Calu3 (cell line): ENCODE data around the gene CHMP2B. TPM values are rescaled to one million over a fixed set of nuclear protein-coding genes. Genes with fewer than 3 reads are reported as not detected.

ENCODE experiments used
- BruUV-seq: library from RNA; stranded (reverse); fragments of 400-500 nt; replicated peaks from 2 replicates; lab custom pipeline; 2021; lab: Mats Ljungman, UMichigan
- CTCF ChIA-PET: fragments of 300-600 bp; sonication (Branson Sonifier 250); formaldehyde crosslinking; loops from one replicate; lab custom pipeline; 2022; ENCODE audit warnings: antibody characterized with exemption; lab: Charles Lee
- DNase-seq: peaks from one replicate; pipeline ENCODE4 v3.0.0; 2022
- H3K27ac Mint-ChIP-seq: one replicate; pipeline ENCODE4 v1.8.0; 2022; ENCODE audit warnings: mixed read lengths; ENCODE audit not compliant: unreplicated experiment
- H3K27me3 Mint-ChIP-seq: one replicate; pipeline ENCODE4 v1.8.0; 2022; ENCODE audit warnings: mixed read lengths; ENCODE audit not compliant: unreplicated experiment
- H3K36me3 Mint-ChIP-seq: one replicate; pipeline ENCODE4 v1.8.0; 2022; ENCODE audit warnings: mild to moderate bottlenecking, moderate library complexity, mixed read lengths; ENCODE audit not compliant: insufficient read depth, unreplicated experiment
- H3K4me1 Mint-ChIP-seq: one replicate; pipeline ENCODE4 v1.8.0; 2022; ENCODE audit warnings: mild to moderate bottlenecking, low read depth, mixed read lengths; ENCODE audit not compliant: unreplicated experiment
- H3K4me3 Mint-ChIP-seq: one replicate; pipeline ENCODE4 v1.8.0; 2022; ENCODE audit warnings: mild to moderate bottlenecking, low read depth, moderate library complexity, mixed read lengths; ENCODE audit not compliant: unreplicated experiment
- H3K9me3 Mint-ChIP-seq: one replicate; pipeline ENCODE4 v1.8.0; 2022; ENCODE audit warnings: low read depth, mixed read lengths; ENCODE audit not compliant: unreplicated experiment
- intact Hi-C: fragments of 100-400 bp; cut with micrococcal nuclease; formaldehyde crosslinking; loops from one replicate; pipeline ENCODE4 v1.10.0; 2022; ENCODE audit not compliant: unreplicated experiment
- total RNA-seq: library from RNA; stranded (reverse); gene quantifications from 2 replicates; pipeline ENCODE4 v1.2.3, GENCODE V29; 2022
- TF ChIP-seq, protein P1 (sequence below): fragments of 200-600 bp; IDR thresholded peaks from one replicate; pipeline ENCODE4 v1.8.0; 2022; ENCODE audit warnings: antibody characterized with exemption; ENCODE audit not compliant: unreplicated experiment

The CHMP2B gene
- total RNA-seq, 1 experiment from 2014 or later: 58.8 TPM

DNA sequence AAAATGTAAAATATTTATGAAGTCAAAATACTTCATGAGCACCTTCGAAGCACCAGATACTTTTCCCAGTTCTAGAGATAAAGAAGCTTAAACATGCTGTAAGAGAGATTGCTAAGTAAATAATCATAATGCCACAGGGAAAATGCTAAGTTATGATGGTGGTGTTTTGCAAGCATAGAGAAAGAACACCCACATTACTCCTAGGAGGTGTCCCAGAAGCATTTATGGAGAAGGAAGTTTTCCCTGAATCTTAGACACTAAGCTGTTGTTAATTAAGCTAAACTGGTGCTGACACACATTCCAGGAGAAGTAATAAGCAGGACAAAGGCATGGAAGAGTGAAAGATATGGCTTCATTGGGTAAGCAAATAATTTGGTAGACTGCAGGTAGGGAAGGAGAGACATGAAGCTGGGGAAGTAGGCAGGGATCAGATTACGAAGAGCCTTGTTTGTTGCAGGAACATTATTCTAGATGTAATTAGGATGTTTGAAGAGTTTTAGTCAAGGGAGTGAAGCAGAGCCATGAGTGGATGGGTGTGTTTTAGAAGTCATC, 40.4 kb upstream of the CHMP2B start:
- CTCF ChIA-PET: no interaction called here
- DNase-seq: no peak

DNA sequence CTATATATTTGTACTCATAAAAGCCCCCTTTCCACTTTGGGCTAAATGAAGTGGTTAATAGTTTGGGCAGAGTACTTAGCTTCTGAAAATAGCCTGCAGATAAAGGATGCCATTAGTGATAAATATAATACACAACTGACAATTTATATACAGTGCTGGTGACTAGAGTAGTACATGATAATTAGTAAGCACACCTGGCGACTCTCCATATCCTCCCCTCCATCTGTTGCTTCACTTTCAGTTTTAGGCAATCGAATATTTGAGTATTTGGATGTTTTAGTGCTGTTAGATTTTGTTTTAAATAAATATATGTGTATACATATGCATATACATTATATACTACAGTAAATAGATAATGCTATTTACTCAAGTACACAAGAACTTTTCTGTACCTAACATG, 35.9 kb upstream of the CHMP2B start:
- CTCF ChIA-PET: no interaction called here
- no peak for DNase-seq
- Mint-ChIP-seq H3K36me3 (no peaks in the 10 kb centered on the region), H3K4me3 (no peak overlapping the region), H3K9me3 (no peaks in the 10 kb centered on the region), H3K27me3 (no peaks in the 10 kb centered on the region), H3K4me1 (peaks cover 9% of the 10 kb centered on the region), H3K27ac (no peak overlapping the region)
- TF ChIP-seq, protein P1, sequence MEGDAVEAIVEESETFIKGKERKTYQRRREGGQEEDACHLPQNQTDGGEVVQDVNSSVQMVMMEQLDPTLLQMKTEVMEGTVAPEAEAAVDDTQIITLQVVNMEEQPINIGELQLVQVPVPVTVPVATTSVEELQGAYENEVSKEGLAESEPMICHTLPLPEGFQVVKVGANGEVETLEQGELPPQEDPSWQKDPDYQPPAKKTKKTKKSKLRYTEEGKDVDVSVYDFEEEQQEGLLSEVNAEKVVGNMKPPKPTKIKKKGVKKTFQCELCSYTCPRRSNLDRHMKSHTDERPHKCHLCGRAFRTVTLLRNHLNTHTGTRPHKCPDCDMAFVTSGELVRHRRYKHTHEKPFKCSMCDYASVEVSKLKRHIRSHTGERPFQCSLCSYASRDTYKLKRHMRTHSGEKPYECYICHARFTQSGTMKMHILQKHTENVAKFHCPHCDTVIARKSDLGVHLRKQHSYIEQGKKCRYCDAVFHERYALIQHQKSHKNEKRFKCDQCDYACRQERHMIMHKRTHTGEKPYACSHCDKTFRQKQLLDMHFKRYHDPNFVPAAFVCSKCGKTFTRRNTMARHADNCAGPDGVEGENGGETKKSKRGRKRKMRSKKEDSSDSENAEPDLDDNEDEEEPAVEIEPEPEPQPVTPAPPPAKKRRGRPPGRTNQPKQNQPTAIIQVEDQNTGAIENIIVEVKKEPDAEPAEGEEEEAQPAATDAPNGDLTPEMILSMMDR: no peak
- BruUV-seq: no TSS peak
- intact Hi-C loops: no loop called here

More for the DNA sequence above, 40.4 kb upstream of the CHMP2B start:
- Mint-ChIP-seq H3K36me3 (no peaks in the 10 kb centered on the region), H3K4me1 (peaks cover 9% of the 10 kb centered on the region), H3K27ac (no peak overlapping the region), H3K4me3 (no peak overlapping the region), H3K9me3 (no peaks in the 10 kb centered on the region), H3K27me3 (no peaks in the 10 kb centered on the region)
- TF ChIP-seq, protein P1: no peak
- intact Hi-C loops: no loop called here
- no TSS peak for BruUV-seq

DNA sequence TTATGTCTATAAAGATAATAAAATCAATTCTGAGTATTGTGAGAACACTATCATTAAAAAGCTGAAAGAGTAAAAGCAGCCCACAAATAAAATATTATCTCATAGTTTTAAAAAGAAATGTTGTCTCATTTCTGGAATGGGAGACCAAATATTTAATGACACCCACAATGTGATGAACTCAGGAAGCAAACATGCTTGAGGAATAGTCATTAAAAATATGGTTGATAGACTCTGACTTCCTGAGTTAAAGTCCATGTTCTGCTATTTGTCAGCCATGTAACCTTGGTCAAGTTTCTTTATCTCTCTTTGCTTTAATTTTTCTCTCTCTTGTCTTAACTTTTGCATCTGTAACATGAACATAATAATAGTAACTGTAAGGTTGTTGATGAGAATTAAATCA, 35.5 kb upstream of the CHMP2B start:
- CTCF ChIA-PET: no interaction called here
- BruUV-seq: no TSS peak
- Mint-ChIP-seq H3K4me3 (no peak overlapping the region), H3K4me1 (peaks cover 5% of the 10 kb centered on the region), H3K36me3 (no peaks in the 10 kb centered on the region), H3K27me3 (no peaks in the 10 kb centered on the region), H3K9me3 (no peaks in the 10 kb centered on the region), H3K27ac (no peak overlapping the region)
- no peak for DNase-seq
- TF ChIP-seq, protein P1: no peak
- intact Hi-C loops: no loop called here

DNA sequence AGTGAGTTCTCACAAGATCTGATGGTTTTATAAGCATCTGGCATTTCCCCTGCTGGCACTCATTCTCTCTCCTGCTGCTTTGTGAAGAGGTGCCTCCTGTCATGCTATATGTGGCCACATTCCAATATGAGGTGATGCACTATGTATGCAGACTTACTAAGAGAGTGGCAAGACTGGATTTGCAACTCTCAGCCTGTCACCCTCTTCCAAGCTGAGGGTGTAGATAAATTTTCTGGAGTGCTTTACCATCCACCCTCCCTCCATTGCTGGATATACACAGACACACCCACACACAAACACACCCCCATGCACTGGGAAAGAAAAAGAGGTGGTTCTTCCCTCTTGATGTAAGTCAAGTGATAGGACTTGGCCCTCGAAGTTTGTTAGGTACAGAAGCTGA, 30.2 kb upstream of the CHMP2B start:
- BruUV-seq: no TSS peak
- intact Hi-C loops: no loop called here

More for the DNA sequence above, 30.2 kb upstream of the CHMP2B start:
- peaks cover 10% of the 10 kb centered on the region for H3K4me1 Mint-ChIP-seq
- DNase-seq: no peak
- H3K36me3 Mint-ChIP-seq: no peaks in the 10 kb centered on the region
- CTCF ChIA-PET: no interaction called here
- H3K27me3 Mint-ChIP-seq: no peaks in the 10 kb centered on the region
- no peak overlapping the region for H3K27ac Mint-ChIP-seq
- H3K9me3 Mint-ChIP-seq: peaks cover 3% of the 10 kb centered on the region
- TF ChIP-seq, protein P1: no peak
- H3K4me3 Mint-ChIP-seq: no peak overlapping the region
